ENCODE results near the gene CCDC106.

CCDC106 gene

GRCh38 chr19:55670280-55671053 is 22.5 kb downstream of the CCDC106 start:
- DNase-seq: peak; percentile 39

- no peak for DNase-seq
Measured at GRCh38 chr19:55671054-55671378, 23.0 kb downstream of the CCDC106 start.

- DNase-seq: no peak
Measured at GRCh38 chr19:55672418-55672817, 24.4 kb downstream of the CCDC106 start.

GRCh38 chr19:55673465-55673864 is 25.5 kb downstream of the CCDC106 start:
- DNase-seq: no peak

GRCh38 chr19:55673889-55674288 is 25.9 kb downstream of the CCDC106 start:
- no peak for DNase-seq

GRCh38 chr19:55674459-55674840 is 26.4 kb downstream of the CCDC106 start:
- DNase-seq: no peak

- DNase-seq: peak; percentile 97
Measured at GRCh38 chr19:55674841-55675660, 27.0 kb downstream of the CCDC106 start, which contains the start of gene EPN1. EPN1 (plus strand) TSS chr19:55675226; CDS start chr19:55678628, 3,402 bp downstream.

- no peak for DNase-seq
Measured at GRCh38 chr19:55675661-55676354, 27.8 kb downstream of the CCDC106 start.

- no peak for DNase-seq
Measured at GRCh38 chr19:55676383-55676782, 28.4 kb downstream of the CCDC106 start.

- no peak for DNase-seq
Measured at GRCh38 chr19:55676889-55677505, 29.0 kb downstream of the CCDC106 start.

- no peak for DNase-seq
Measured at GRCh38 chr19:55677572-55678028, 29.6 kb downstream of the CCDC106 start.

GRCh38 chr19:55678121-55678671 is 30.2 kb downstream of the CCDC106 start:
- no peak for DNase-seq

GRCh38 chr19:55679343-55680257 is 31.6 kb downstream of the CCDC106 start:
- DNase-seq: no peak

- DNase-seq: no peak
Measured at GRCh38 chr19:55680339-55681130, 32.5 kb downstream of the CCDC106 start.

- no peak for DNase-seq
Measured at GRCh38 chr19:55681131-55682092, 33.4 kb downstream of the CCDC106 start.

- no peak for DNase-seq
Measured at GRCh38 chr19:55683449-55684261, 35.6 kb downstream of the CCDC106 start.

- no peak for DNase-seq
Measured at GRCh38 chr19:55684946-55685681, 37.1 kb downstream of the CCDC106 start.

GRCh38 chr19:55685776-55686175 is 37.8 kb downstream of the CCDC106 start:
- DNase-seq: no peak

All from NCI-H774 (cell line).